ENCODE measurements around the gene C2orf92. TPM values are rescaled to one million over a fixed set of nuclear protein-coding genes. Genes with fewer than 3 reads are reported as not detected.

C2orf92 gene
- total RNA-seq, 1 experiment from 2014 or later = 6.0 TPM

DNA sequence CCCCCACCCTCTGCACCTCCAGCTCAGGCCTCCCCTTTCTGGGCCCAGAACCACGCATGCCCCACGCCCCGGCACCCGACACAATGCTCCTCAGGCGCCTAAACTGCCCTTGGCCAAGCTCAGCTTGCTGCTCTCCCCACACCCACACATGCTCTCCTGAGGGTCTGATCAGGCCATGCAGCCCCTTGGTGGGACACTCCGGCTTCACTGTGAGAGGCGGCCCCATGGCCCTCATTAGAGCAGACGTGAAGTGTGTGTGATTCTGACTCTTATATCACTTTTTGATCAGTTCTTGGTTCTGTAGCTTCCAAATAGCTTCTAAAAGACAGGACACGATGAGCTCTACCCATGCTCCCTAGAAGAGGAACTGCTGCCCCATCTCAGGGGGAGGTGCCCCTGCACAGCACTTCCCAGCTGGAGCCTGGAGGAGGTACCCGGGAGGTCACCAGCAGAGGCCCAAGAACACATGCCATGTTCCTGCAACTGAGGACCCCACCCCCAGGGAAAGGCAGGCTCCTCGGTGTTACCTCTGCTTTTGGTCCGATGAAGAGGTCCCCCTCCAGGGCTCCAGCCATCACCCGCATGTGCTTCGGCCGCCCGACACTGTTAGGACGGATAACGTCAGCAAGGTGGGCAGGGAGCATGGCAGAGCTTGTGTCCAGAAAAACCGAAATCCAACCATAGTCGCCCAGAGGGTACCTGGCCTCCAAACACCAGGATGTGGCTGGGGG lies 9.3 kb upstream of the C2orf92 start:
- Histone ChIP-seq H3K9me3 (ENCODE audit: control insufficient read depth, insufficient read depth, low read depth, low read length) (no peaks in the 10 kb centered on the region), H3K36me3 (ENCODE audit: control insufficient read depth, insufficient read depth, low read length) (no peaks in the 10 kb centered on the region; the same call in 1 of the 2 replicates), H3K4me3 (ENCODE audit: low read depth in 2 of 2, low read length in 2 of 2) (no peak overlapping the region), H3K27me3 (ENCODE audit: control insufficient read depth, insufficient read depth, low read length) (no peaks in the 10 kb centered on the region), H3K27ac (ENCODE audit: low read length) (no peak overlapping the region), H3K4me1 (ENCODE audit: control insufficient read depth, insufficient read depth, low read length) (peaks cover 14% of the 10 kb centered on the region)
- BruUV-seq (replicated peaks) = TSS peak; percentile 16
- CTCF ChIA-PET = interaction anchor here (0.7 kb wide), 1 partner anchor 9 kb away, joined by 3 read pairs; no protein-coding TSS in a partner anchor
- DNase-seq (ENCODE audit: low read depth, low spot score) = no peak
- in situ Hi-C loops (cut with HindIII; ENCODE audit: low pct_unique_long_range_greater_than_20kb, low sequenced_read_pairs) = no loop called here
- POLR2A ChIA-PET = no interaction called here
- ATAC-seq = no peak
- TF ChIP-seq, protein P1, sequence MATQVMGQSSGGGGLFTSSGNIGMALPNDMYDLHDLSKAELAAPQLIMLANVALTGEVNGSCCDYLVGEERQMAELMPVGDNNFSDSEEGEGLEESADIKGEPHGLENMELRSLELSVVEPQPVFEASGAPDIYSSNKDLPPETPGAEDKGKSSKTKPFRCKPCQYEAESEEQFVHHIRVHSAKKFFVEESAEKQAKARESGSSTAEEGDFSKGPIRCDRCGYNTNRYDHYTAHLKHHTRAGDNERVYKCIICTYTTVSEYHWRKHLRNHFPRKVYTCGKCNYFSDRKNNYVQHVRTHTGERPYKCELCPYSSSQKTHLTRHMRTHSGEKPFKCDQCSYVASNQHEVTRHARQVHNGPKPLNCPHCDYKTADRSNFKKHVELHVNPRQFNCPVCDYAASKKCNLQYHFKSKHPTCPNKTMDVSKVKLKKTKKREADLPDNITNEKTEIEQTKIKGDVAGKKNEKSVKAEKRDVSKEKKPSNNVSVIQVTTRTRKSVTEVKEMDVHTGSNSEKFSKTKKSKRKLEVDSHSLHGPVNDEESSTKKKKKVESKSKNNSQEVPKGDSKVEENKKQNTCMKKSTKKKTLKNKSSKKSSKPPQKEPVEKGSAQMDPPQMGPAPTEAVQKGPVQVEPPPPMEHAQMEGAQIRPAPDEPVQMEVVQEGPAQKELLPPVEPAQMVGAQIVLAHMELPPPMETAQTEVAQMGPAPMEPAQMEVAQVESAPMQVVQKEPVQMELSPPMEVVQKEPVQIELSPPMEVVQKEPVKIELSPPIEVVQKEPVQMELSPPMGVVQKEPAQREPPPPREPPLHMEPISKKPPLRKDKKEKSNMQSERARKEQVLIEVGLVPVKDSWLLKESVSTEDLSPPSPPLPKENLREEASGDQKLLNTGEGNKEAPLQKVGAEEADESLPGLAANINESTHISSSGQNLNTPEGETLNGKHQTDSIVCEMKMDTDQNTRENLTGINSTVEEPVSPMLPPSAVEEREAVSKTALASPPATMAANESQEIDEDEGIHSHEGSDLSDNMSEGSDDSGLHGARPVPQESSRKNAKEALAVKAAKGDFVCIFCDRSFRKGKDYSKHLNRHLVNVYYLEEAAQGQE (IDR thresholded peaks at IDR 0.05; ENCODE audit: insufficient read depth in 1 of 2, low read depth in 2 of 2, low read length in 1 of 2) = no peak
- no peak for TF ChIP-seq TCF7L2 (IDR thresholded peaks at IDR 0.05; ENCODE audit: low read depth, low read length)
- intact Hi-C loops (cut with micrococcal nuclease; ENCODE audit: unreplicated experiment) = no loop called here

GRCh38 chr2:97660775-97661389 lies 8.6 kb upstream of the C2orf92 start:
- TF ChIP-seq, protein P2, sequence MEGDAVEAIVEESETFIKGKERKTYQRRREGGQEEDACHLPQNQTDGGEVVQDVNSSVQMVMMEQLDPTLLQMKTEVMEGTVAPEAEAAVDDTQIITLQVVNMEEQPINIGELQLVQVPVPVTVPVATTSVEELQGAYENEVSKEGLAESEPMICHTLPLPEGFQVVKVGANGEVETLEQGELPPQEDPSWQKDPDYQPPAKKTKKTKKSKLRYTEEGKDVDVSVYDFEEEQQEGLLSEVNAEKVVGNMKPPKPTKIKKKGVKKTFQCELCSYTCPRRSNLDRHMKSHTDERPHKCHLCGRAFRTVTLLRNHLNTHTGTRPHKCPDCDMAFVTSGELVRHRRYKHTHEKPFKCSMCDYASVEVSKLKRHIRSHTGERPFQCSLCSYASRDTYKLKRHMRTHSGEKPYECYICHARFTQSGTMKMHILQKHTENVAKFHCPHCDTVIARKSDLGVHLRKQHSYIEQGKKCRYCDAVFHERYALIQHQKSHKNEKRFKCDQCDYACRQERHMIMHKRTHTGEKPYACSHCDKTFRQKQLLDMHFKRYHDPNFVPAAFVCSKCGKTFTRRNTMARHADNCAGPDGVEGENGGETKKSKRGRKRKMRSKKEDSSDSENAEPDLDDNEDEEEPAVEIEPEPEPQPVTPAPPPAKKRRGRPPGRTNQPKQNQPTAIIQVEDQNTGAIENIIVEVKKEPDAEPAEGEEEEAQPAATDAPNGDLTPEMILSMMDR (IDR thresholded peaks at IDR 0.05) = no peak
- TF ChIP-seq TCF7L2 (IDR thresholded peaks at IDR 0.05; ENCODE audit: low read depth, low read length) (no peak), POLR2AphosphoS5 (IDR thresholded peaks at IDR 0.05; ENCODE audit: low read depth, low read length) (no peak), SIN3A (IDR thresholded peaks at IDR 0.05; ENCODE audit: borderline replicate concordance, insufficient read depth, low read depth, low read length) (no peak)
- TF ChIP-seq, protein P1 (IDR thresholded peaks at IDR 0.05; ENCODE audit: insufficient read depth in 1 of 2, low read depth in 2 of 2, low read length in 1 of 2) = no peak
- Histone ChIP-seq H3K9me3 (ENCODE audit: control insufficient read depth, insufficient read depth, low read depth, low read length) (no peaks in the 10 kb centered on the region), H3K4me1 (ENCODE audit: control insufficient read depth, insufficient read depth, low read length) (peaks cover 14% of the 10 kb centered on the region), H3K4me3 (ENCODE audit: low read depth in 2 of 2, low read length in 2 of 2) (no peak overlapping the region), H3K36me3 (ENCODE audit: control insufficient read depth, insufficient read depth, low read length) (no peaks in the 10 kb centered on the region; the same call in 1 of the 2 replicates), H3K27ac (ENCODE audit: low read length) (no peak overlapping the region), H3K27me3 (ENCODE audit: control insufficient read depth, insufficient read depth, low read length) (no peaks in the 10 kb centered on the region)
- DNase-seq (ENCODE audit: low read depth, low spot score) (no peak), ATAC-seq (no peak)
- in situ Hi-C loops (cut with HindIII; ENCODE audit: low pct_unique_long_range_greater_than_20kb, low sequenced_read_pairs) = no loop called here
- no TSS peak for BruUV-seq (replicated peaks)
- ChIA-PET POLR2A (no interaction called here), CTCF (interaction anchor here (0.7 kb wide), 1 partner anchor 9 kb away, joined by 3 read pairs; no protein-coding TSS in a partner anchor)
- intact Hi-C loops (cut with micrococcal nuclease; ENCODE audit: unreplicated experiment) = no loop called here
